Neural progenitor cell (in vitro differentiated cells): Measurements from ENCODE around the gene GATAD2A. TPM values are rescaled to one million over a fixed set of nuclear protein-coding genes. Genes with fewer than 3 reads are reported as not detected.

Source experiments
- DNase-seq: peaks from one replicate; pipeline ENCODE4 v3.0.0-alpha.2; 2016; ENCODE audit warnings: low spot score
- H2AFZ ChIP-seq: fragments of 200-600 bp; sonication (generic); replicated peaks from 2 replicates; pipeline ENCODE4 v1.6.1; 2016; ENCODE audit warnings: antibody characterized with exemption
- H3F3A ChIP-seq: fragments of 200-600 bp; sonication (generic); 2 replicates; pipeline ENCODE4 v1.6.1; 2016; ENCODE audit warnings: antibody characterized with exemption, low read depth
- H3K27ac ChIP-seq: fragments of 200-600 bp; sonication (generic); 2 replicates; pipeline ENCODE4 v1.5.1; 2016; ENCODE audit warnings: mild to moderate bottlenecking
- H3K27me3 ChIP-seq: fragments of 200-600 bp; sonication (generic); 2 replicates; pipeline ENCODE4 v1.6.1; 2016; ENCODE audit warnings: mild to moderate bottlenecking, moderate library complexity
- H3K36me3 ChIP-seq: fragments of 200-600 bp; sonication (generic); 2 replicates; pipeline ENCODE4 v1.5.1; 2016
- H3K4me1 ChIP-seq: fragments of 200-600 bp; sonication (generic); 2 replicates; pipeline ENCODE4 v1.6.1; 2016; ENCODE audit warnings: mixed run types
- H3K4me2 ChIP-seq: fragments of 200-600 bp; sonication (generic); 2 replicates; pipeline ENCODE4 v1.6.1; 2016
- H3K4me3 ChIP-seq: fragments of 200-600 bp; sonication (generic); 2 replicates; pipeline ENCODE4 v1.5.1; 2016
- H3K79me2 ChIP-seq: fragments of 200-600 bp; sonication (generic); 2 replicates; pipeline ENCODE4 v1.6.1; 2016; ENCODE audit warnings: low read depth
- H3K9ac ChIP-seq: fragments of 200-600 bp; sonication (generic); 2 replicates; pipeline ENCODE4 v1.6.1; 2016
- H3K9me3 ChIP-seq: fragments of 200-600 bp; sonication (generic); 2 replicates; pipeline ENCODE4 v1.5.1; 2016; ENCODE audit warnings: low read depth
- H4K20me1 ChIP-seq: fragments of 200-600 bp; sonication (generic); 2 replicates; pipeline ENCODE4 v1.6.1; 2016; ENCODE audit warnings: low read depth
- H3K27ac Mint-ChIP-seq: 3 replicates; pipeline ENCODE4 v1.8.0; 2021; ENCODE audit warnings: mixed read lengths
- H3K27me3 Mint-ChIP-seq: 2 replicates; pipeline ENCODE4 v1.8.0; 2022; ENCODE audit warnings: low read depth, mild to moderate bottlenecking, inconsistent platforms, moderate library complexity, mixed read lengths; ENCODE audit not compliant: insufficient read depth
- H3K36me3 Mint-ChIP-seq: 3 replicates; pipeline ENCODE4 v1.8.0; 2021; ENCODE audit warnings: mixed read lengths
- H3K4me1 Mint-ChIP-seq: 3 replicates; pipeline ENCODE4 v1.8.0; 2021; ENCODE audit warnings: mixed read lengths
- H3K4me3 Mint-ChIP-seq: 3 replicates; pipeline ENCODE4 v1.8.0; 2021; ENCODE audit warnings: mild to moderate bottlenecking, moderate library complexity, mixed read lengths
- H3K9me3 Mint-ChIP-seq: 3 replicates; pipeline ENCODE4 v1.8.0; 2020; ENCODE audit warnings: mixed read lengths
- EZH2 ChIP-seq: fragments of 200-600 bp; sonication (generic); IDR thresholded peaks from 2 replicates; pipeline ENCODE4 v1.6.1; 2017; ENCODE audit warnings: antibody characterized with exemption, mild to moderate bottlenecking, moderate library complexity
- EZH2phosphoT487 ChIP-seq: fragments of 200-600 bp; sonication (generic); IDR thresholded peaks from 2 replicates; pipeline ENCODE4 v1.6.1; 2017; ENCODE audit warnings: antibody characterized with exemption
- total RNA-seq: library from RNA; depleted of rRNA; stranded (reverse); fragments of >200 nt; gene quantifications from 2 replicates; pipeline ENCODE4 v1.2.3, GENCODE V29; 2015; ENCODE audit warnings: low replicate concordance
- TF ChIP-seq, protein P1 (sequence below): fragments of 200-600 bp; sonication (generic); IDR thresholded peaks from 2 replicates; pipeline ENCODE4 v1.5.1; 2017; ENCODE audit warnings: antibody characterized with exemption, mild to moderate bottlenecking

Gene GATAD2A
- total RNA-seq, 1 donor from 2014 or later = 37.9 TPM

DNA sequence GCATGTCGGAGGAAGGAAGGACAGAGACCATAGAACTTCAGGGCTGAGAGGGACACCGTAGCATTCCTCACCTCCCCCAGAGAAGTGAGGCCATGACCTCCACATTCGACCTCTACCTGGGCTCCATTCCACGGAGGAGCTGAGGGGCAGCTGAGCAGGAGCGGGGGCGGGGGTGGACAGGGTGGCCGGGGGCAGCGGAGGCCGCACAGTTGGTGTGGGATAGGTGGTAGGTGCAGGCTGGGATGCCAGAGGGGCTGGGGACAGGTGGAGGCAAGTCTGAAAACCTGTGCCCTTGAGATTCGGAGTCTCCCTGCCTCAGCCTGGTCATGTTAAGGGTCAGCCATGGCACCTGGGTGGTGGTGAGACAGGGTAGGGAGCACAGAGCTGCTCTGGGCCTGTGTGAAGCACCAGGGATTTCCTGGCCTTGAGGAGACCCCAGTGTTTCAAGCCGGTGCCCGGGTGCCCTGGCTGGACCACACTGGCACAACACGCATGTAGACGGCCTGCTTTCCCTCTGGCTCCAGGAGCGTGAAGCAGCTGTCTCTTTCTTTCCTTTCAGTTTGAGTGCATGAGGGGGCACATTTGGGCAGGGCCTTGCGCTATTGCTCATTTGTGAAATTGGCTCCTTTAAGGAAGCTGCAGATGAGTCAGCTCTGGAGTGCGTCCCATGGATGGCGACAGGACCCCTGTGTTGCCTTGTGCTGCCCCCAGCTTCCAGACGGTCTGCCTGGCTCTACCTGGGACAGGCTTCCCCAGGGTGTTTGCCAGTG, 58.1 kb downstream of the GATAD2A start:
- Histone ChIP-seq H3K27ac (peak overlapping the region; percentile 83), H2AFZ (no peak overlapping the region), H3K9me3 (peaks cover 12% of the 10 kb centered on the region), H3K27me3 (no peaks in the 10 kb centered on the region), H3K79me2 (peaks cover 99% of the 10 kb centered on the region), H3K4me2 (peak overlapping the region; percentile 47), H3F3A (peaks cover 48% of the 10 kb centered on the region), H4K20me1 (peaks cover 54% of the 10 kb centered on the region), H3K36me3 (peaks cover 13% of the 10 kb centered on the region), H3K9ac (no peak overlapping the region), H3K4me3 (no peak overlapping the region), H3K4me1 (peaks cover 54% of the 10 kb centered on the region)
- H3K4me1 Mint-ChIP-seq = peaks cover 66% of the 10 kb centered on the region
- DNase-seq = no peak
- H3K9me3 Mint-ChIP-seq = peaks cover 29% of the 10 kb centered on the region
- H3K27me3 Mint-ChIP-seq = peaks cover 5% of the 10 kb centered on the region
- peak overlapping the region; percentile 99 for H3K27ac Mint-ChIP-seq
- peaks cover 37% of the 10 kb centered on the region for H3K36me3 Mint-ChIP-seq
- TF ChIP-seq EZH2phosphoT487 (no peak), EZH2 (no peak)
- peak overlapping the region; percentile 74 for H3K4me3 Mint-ChIP-seq

DNA sequence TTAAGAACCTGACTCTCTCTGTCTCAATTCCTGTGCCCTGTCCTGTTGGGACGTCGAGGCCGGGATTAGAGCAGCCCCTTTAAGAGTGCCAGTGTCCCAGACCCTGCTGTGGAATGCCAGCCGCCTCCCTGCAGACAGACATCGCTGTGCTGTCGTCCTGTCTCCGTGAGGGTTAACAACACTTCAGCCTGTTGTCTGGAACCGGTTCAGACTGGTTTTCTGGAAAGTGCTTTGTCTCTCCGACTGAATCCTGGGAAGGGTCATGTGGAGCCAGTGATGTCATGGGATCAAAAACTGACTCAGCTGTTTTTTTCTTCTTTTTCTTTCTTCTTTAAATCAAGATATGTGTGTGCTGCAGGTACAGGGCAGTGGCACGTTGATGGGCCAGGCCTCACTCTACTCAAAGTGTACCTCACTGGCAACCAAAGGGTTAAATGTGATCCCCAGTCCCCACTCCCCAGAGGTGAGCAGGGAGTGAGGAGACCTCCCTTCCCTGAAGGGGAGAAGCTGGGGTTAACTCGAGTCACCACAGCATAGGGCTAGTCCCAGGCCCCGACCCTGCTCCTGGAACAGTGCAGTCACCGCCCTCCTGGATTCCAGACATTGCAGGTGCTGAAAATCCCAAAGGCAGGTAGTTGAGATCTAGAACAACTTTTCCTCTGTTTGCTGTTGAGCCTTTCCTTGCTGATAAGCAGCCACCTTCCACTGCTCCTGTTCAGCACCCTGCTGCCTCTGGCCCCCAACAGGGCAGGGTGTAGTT, 59.0 kb downstream of the GATAD2A start:
- Mint-ChIP-seq H3K36me3 (peaks cover 44% of the 10 kb centered on the region), H3K27ac (peak overlapping the region; percentile 99), H3K9me3 (peaks cover 32% of the 10 kb centered on the region), H3K27me3 (peaks cover 5% of the 10 kb centered on the region), H3K4me3 (peak overlapping the region; percentile 41), H3K4me1 (peaks cover 57% of the 10 kb centered on the region)
- Histone ChIP-seq H3K9me3 (peaks cover 22% of the 10 kb centered on the region), H3K9ac (no peak overlapping the region), H3K36me3 (peaks cover 19% of the 10 kb centered on the region), H2AFZ (no peak overlapping the region), H3F3A (peaks cover 48% of the 10 kb centered on the region), H3K4me3 (no peak overlapping the region), H3K79me2 (peaks cover 99% of the 10 kb centered on the region), H3K4me1 (peaks cover 54% of the 10 kb centered on the region), H3K27me3 (no peaks in the 10 kb centered on the region), H3K4me2 (peak overlapping the region; percentile 47), H4K20me1 (peaks cover 45% of the 10 kb centered on the region), H3K27ac (peak overlapping the region; percentile 83)
- peak; percentile 83 for DNase-seq
- TF ChIP-seq EZH2phosphoT487 (no peak), EZH2 (no peak)
- TF ChIP-seq, protein P1, sequence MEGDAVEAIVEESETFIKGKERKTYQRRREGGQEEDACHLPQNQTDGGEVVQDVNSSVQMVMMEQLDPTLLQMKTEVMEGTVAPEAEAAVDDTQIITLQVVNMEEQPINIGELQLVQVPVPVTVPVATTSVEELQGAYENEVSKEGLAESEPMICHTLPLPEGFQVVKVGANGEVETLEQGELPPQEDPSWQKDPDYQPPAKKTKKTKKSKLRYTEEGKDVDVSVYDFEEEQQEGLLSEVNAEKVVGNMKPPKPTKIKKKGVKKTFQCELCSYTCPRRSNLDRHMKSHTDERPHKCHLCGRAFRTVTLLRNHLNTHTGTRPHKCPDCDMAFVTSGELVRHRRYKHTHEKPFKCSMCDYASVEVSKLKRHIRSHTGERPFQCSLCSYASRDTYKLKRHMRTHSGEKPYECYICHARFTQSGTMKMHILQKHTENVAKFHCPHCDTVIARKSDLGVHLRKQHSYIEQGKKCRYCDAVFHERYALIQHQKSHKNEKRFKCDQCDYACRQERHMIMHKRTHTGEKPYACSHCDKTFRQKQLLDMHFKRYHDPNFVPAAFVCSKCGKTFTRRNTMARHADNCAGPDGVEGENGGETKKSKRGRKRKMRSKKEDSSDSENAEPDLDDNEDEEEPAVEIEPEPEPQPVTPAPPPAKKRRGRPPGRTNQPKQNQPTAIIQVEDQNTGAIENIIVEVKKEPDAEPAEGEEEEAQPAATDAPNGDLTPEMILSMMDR = no peak

DNA sequence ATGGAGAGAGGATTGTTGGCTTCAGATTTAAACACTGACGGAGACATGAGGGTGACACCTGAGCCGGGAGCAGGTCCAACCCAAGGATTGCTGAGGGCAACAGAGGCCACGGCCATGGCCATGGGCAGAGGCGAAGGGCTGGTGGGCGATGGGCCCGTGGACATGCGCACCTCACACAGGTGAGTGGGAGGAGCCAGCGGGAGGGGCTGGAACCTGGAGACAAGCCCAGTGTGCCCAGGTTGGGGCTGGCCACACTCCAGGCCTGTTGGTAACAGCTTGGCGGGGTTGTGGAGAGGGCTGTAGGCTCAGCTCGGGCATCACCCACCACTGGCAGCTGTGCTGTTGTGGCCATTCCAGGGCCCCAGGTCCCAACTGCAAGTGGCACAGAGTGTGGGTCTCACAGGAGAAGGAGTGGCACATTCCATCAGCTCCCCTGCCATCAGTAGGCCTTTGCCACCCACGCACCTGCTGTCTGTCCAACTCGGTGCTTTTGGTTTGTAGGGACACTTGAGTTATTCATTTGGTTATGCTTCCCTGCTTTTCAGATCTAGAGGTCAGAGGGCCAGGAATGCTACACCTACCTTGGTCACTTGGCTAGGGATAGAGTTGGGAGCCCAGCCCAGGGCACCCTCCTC, 60.1 kb downstream of the GATAD2A start:
- TF ChIP-seq, protein P1 = no peak
- peaks cover 99% of the 10 kb centered on the region for H3K79me2 ChIP-seq

More for the DNA sequence above, 60.1 kb downstream of the GATAD2A start:
- peaks cover 5% of the 10 kb centered on the region for H3K27me3 Mint-ChIP-seq
- Histone ChIP-seq H3F3A (peaks cover 39% of the 10 kb centered on the region), H2AFZ (no peak overlapping the region), H3K9ac (no peak overlapping the region), H3K36me3 (peaks cover 19% of the 10 kb centered on the region), H3K27me3 (no peaks in the 10 kb centered on the region), H3K27ac (no peak overlapping the region), H3K4me2 (no peak overlapping the region), H3K4me3 (no peak overlapping the region), H3K9me3 (peaks cover 22% of the 10 kb centered on the region), H3K4me1 (peaks cover 45% of the 10 kb centered on the region), H4K20me1 (peaks cover 34% of the 10 kb centered on the region)
- peaks cover 38% of the 10 kb centered on the region for H3K9me3 Mint-ChIP-seq
- peaks cover 49% of the 10 kb centered on the region for H3K4me1 Mint-ChIP-seq
- peaks cover 49% of the 10 kb centered on the region for H3K36me3 Mint-ChIP-seq
- H3K27ac Mint-ChIP-seq = peak overlapping the region; percentile 99
- H3K4me3 Mint-ChIP-seq = no peak overlapping the region
- no peak for DNase-seq
